ENCODE results near the gene THY1.
"Not testable (repeated sequence)": the region's sequence is repeated elsewhere in the genome, so short reads cannot be mapped to it uniquely, and the experiment has no call there.

THY1 gene

GRCh38 chr11:119459293-119459976, 36.5 kb upstream of the THY1 start:
- no peak for DNase-seq (ENCODE audit: extremely low spot score)
- TF ChIP-seq PKNOX1 (IDR thresholded peaks at IDR 0.05) (no peak), FOXM1 (IDR thresholded peaks at IDR 0.05; ENCODE audit: borderline replicate concordance) (no peak), ELF4 (IDR thresholded peaks at IDR 0.05) (no peak), FOXK2 (IDR thresholded peaks at IDR 0.05) (no peak), TARDBP (IDR thresholded peaks at IDR 0.05) (no peak), LEF1 (IDR thresholded peaks at IDR 0.05; ENCODE audit: borderline replicate concordance) (no peak), L3MBTL2 (conservative IDR thresholded peaks at IDR 0.05) (no peak), SP1 (IDR thresholded peaks at IDR 0.05) (no peak), ZNF384 (IDR thresholded peaks at IDR 0.05) (no peak), SUZ12 (IDR thresholded peaks at IDR 0.05) (no peak), CTBP1 (IDR thresholded peaks at IDR 0.05; ENCODE audit: borderline replicate concordance) (no peak)
- ChIA-PET POLR2A (no interaction called here), CTCF (no interaction called here)

DNA sequence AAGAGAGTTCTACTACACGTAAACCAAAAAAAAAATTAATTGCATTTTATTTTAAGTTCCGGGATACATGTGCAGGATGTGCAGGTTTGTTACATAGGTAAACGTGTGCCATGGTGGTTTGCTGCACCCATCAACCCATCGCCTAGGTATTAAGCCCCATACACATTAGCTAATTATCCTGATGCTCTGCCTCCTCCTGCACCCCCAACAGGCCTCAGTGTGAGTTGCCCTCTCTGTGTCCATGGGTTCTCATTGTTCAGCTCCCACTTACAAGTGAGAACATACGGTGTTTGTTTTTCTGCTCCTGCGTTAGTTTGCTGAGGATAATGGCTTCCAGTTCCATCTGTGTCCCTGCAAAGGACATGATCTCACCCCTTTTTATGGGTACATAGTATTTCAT, 32.7 kb upstream of the THY1 start:
- DNase-seq (ENCODE audit: extremely low spot score); POLR2A ChIA-PET: not testable (repeated sequence)
- CTCF ChIA-PET: interaction anchor here (0.6 kb wide), 1 partner anchor 136 kb away, joined by 3 read pairs; no protein-coding TSS in a partner anchor

GRCh38 chr11:119455241-119455640, 32.3 kb upstream of the THY1 start:
- CTCF ChIA-PET: interaction anchor here (0.6 kb wide), 1 partner anchor 136 kb away, joined by 3 read pairs; no protein-coding TSS in a partner anchor
- POLR2A ChIA-PET; DNase-seq (ENCODE audit: extremely low spot score): not testable (repeated sequence)

DNA sequence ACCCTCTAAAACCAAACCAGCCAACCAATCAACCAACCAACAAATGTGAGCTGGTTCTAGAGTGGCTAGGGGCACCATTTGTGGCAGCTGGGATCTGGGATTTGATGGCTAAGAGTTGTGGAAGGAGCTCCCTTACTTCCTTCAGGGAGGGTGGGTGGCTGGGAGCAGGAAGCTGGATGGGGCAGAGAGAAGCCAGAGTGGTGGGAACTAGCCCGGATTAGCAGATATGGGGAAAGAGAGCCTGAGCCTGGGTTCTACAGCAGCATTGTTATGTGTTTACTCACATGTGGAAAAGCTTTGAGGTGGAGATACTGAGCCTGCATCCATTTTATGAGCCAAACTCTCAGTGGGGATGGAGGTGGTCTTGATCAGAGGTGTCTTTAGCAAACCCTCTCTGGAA, 30.9 kb upstream of the THY1 start:
- CTCF ChIA-PET: interaction anchor here (1.1 kb wide), 1 partner anchor 21 kb away, joined by 4 read pairs; no protein-coding TSS in a partner anchor
- no peak for DNase-seq (ENCODE audit: extremely low spot score)
- POLR2A ChIA-PET: no interaction called here
- no peak for TF ChIP-seq L3MBTL2 (conservative IDR thresholded peaks at IDR 0.05)
- no peak for TF ChIP-seq ARNT (IDR thresholded peaks at IDR 0.05)
- no peak for TF ChIP-seq FOXK2 (IDR thresholded peaks at IDR 0.05)
- no peak for TF ChIP-seq PKNOX1 (IDR thresholded peaks at IDR 0.05)
- no peak for TF ChIP-seq TARDBP (IDR thresholded peaks at IDR 0.05)
- TF ChIP-seq LEF1 (IDR thresholded peaks at IDR 0.05; ENCODE audit: borderline replicate concordance): no peak
- TF ChIP-seq CTBP1 (IDR thresholded peaks at IDR 0.05; ENCODE audit: borderline replicate concordance): no peak

DNA sequence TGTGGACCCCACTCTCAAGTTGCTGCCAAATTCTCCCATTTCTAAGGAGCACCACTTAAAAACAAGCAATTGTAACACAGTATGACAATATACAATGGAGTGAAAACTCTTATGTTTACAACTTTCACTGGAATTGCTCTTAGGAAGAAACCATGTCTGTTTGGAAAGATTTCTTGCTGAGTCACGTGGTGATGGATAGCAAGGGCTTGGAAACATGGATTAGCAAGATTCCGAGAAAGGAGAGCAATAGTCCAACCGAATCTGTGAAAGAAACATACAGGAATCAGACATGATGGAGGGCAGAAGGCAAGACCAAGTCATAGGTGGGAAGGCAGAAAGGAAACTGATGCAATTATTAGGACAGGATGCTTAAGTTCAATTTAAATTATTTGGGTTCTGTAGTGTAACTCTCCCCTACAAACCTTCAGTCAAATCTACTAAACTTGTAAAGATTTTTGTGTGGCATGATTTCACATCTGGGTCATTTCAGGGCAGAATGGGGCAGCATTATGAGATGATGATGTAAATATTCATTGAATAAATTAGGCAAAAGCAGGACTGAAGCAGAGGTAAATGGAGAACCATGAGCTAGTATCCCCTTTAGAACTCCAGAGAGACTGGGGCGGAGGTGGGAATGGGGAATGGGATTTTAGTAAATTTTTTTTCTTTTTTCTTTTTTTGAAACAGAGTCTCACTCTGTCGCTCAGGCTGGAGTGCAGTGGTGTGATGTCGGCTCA, 27.8 kb upstream of the THY1 start:
- no peak for DNase-seq (ENCODE audit: extremely low spot score)
- POLR2A ChIA-PET: no interaction called here
- TF ChIP-seq SUZ12 (IDR thresholded peaks at IDR 0.05): no peak
- TF ChIP-seq FOXM1 (IDR thresholded peaks at IDR 0.05; ENCODE audit: borderline replicate concordance): no peak
- no peak for TF ChIP-seq ARNT (IDR thresholded peaks at IDR 0.05)
- TF ChIP-seq HDGF (IDR thresholded peaks at IDR 0.05; ENCODE audit: borderline replicate concordance): no peak
- no peak for TF ChIP-seq FOXK2 (IDR thresholded peaks at IDR 0.05)
- no peak for TF ChIP-seq LEF1 (IDR thresholded peaks at IDR 0.05; ENCODE audit: borderline replicate concordance)
- no peak for TF ChIP-seq L3MBTL2 (conservative IDR thresholded peaks at IDR 0.05)
- no peak for TF ChIP-seq SP1 (IDR thresholded peaks at IDR 0.05)
- TF ChIP-seq PKNOX1 (IDR thresholded peaks at IDR 0.05): no peak
- no peak for TF ChIP-seq ZNF384 (IDR thresholded peaks at IDR 0.05)
- no peak for TF ChIP-seq NFRKB (IDR thresholded peaks at IDR 0.05)
- TF ChIP-seq FOXA1 (IDR thresholded peaks at IDR 0.05): no peak
- no peak for TF ChIP-seq CTBP1 (IDR thresholded peaks at IDR 0.05; ENCODE audit: borderline replicate concordance)
- no peak for TF ChIP-seq BHLHE40 (IDR thresholded peaks at IDR 0.05; ENCODE audit: borderline replicate concordance)
- no peak for TF ChIP-seq TARDBP (IDR thresholded peaks at IDR 0.05)
- CTCF ChIA-PET: no interaction called here

GRCh38 chr11:119449498-119449897, 26.5 kb upstream of the THY1 start:
- CTCF ChIA-PET: no interaction called here
- no peak for DNase-seq (ENCODE audit: extremely low spot score)
- POLR2A ChIA-PET: no interaction called here
- TF ChIP-seq FOXK2 (IDR thresholded peaks at IDR 0.05): no peak
- no peak for TF ChIP-seq SP1 (IDR thresholded peaks at IDR 0.05)
- TF ChIP-seq LEF1 (IDR thresholded peaks at IDR 0.05; ENCODE audit: borderline replicate concordance): no peak
- no peak for TF ChIP-seq ZNF384 (IDR thresholded peaks at IDR 0.05)
- no peak for TF ChIP-seq TARDBP (IDR thresholded peaks at IDR 0.05)
- no peak for TF ChIP-seq ELF4 (IDR thresholded peaks at IDR 0.05)

DNA sequence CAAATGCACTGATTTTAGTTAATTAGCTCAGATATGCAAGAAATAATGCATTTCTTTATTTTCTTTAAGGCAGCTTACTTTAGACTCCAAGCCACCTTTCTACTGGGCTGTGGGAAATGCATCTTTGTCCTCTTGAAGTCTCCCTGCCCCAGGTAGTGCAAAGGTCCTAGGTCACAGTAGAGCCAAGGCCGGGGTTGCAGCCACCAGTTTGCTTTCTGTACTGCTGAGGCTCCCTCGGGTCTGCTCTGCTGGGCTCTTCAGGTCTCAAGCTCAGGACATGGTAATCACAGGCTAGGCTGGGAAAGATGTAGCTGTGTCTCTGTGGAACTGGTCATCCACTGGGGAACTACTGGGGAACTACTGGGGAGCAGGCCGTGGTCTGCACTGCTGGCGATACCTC, 25.4 kb upstream of the THY1 start:
- no peak for TF ChIP-seq SP1 (IDR thresholded peaks at IDR 0.05)
- TF ChIP-seq HDGF (IDR thresholded peaks at IDR 0.05; ENCODE audit: borderline replicate concordance): no peak
- no peak for TF ChIP-seq FOXK2 (IDR thresholded peaks at IDR 0.05)
- no peak for TF ChIP-seq CTBP1 (IDR thresholded peaks at IDR 0.05; ENCODE audit: borderline replicate concordance)
- no peak for TF ChIP-seq L3MBTL2 (conservative IDR thresholded peaks at IDR 0.05)
- DNase-seq (ENCODE audit: extremely low spot score): no peak
- ChIA-PET CTCF (interaction anchor here (0.6 to 1.4 kb wide), 3 partner anchors 58 to 481 kb away, joined by 3 read pairs; no protein-coding TSS in a partner anchor), POLR2A (no interaction called here)
